ENCODE results near the gene HS3ST4.
"Not testable (repeated sequence)": the region's sequence is repeated elsewhere in the genome, so short reads cannot be mapped to it uniquely, and the experiment has no call there.

Gene HS3ST4

GRCh38 chr16:25734430-25735385 is 42.9 kb downstream of the HS3ST4 start:
- DNase-seq, result no peak

GRCh38 chr16:25735645-25736044 is 43.9 kb downstream of the HS3ST4 start:
- no peak for DNase-seq

- no peak for DNase-seq
These were observed 55.5 kb downstream of the HS3ST4 start for GRCh38 chr16:25747160-25747758.

- no peak for DNase-seq
These were observed 56.4 kb downstream of the HS3ST4 start for GRCh38 chr16:25748092-25748654.

- DNase-seq, result no peak
These were observed 58.9 kb downstream of the HS3ST4 start for GRCh38 chr16:25750488-25751216.

- DNase-seq, result no peak
These were observed 59.6 kb downstream of the HS3ST4 start for GRCh38 chr16:25751230-25751835.

GRCh38 chr16:25764466-25764865 is 72.7 kb downstream of the HS3ST4 start:
- no peak for DNase-seq

GRCh38 chr16:25771216-25771615 is 79.5 kb downstream of the HS3ST4 start:
- no peak for DNase-seq

- DNase-seq, result no peak
These were observed 80.2 kb downstream of the HS3ST4 start for GRCh38 chr16:25771812-25772568.

- DNase-seq, result not testable (repeated sequence)
These were observed 84.5 kb downstream of the HS3ST4 start for GRCh38 chr16:25776214-25776613.

- no peak for DNase-seq
These were observed 91.5 kb downstream of the HS3ST4 start for GRCh38 chr16:25783226-25783625.

- no peak for DNase-seq
These were observed 93.6 kb downstream of the HS3ST4 start for GRCh38 chr16:25785361-25785760.

GRCh38 chr16:25786748-25787147 is 95.0 kb downstream of the HS3ST4 start:
- DNase-seq, result no peak

- no peak for DNase-seq
These were observed 96.9 kb downstream of the HS3ST4 start for GRCh38 chr16:25788637-25789036.

GRCh38 chr16:25796239-25796638 is 104.5 kb downstream of the HS3ST4 start:
- no peak for DNase-seq

- no peak for DNase-seq
These were observed 106.3 kb downstream of the HS3ST4 start for GRCh38 chr16:25798065-25798464.

GRCh38 chr16:25799816-25800215 is 108.1 kb downstream of the HS3ST4 start:
- no peak for DNase-seq

- no peak for DNase-seq
These were observed 120.5 kb downstream of the HS3ST4 start for GRCh38 chr16:25812215-25812614.

GRCh38 chr16:25817295-25817694 is 125.5 kb downstream of the HS3ST4 start:
- no peak for DNase-seq

- no peak for DNase-seq
These were observed 126.1 kb downstream of the HS3ST4 start for GRCh38 chr16:25817876-25818275.

- DNase-seq, result no peak
These were observed 132.1 kb downstream of the HS3ST4 start for GRCh38 chr16:25823891-25824290.

- DNase-seq, result no peak
These were observed 135.9 kb downstream of the HS3ST4 start for GRCh38 chr16:25827709-25828108.

All from activated CD4-positive, CD25-positive, alpha-beta regulatory T cell (primary cell).